Hepatocyte (in vitro differentiated cells): Measurements from ENCODE around the gene ARHGAP12. TPM values are rescaled to one million over a fixed set of nuclear protein-coding genes. Genes with fewer than 3 reads are reported as not detected.

Experiments
- DNase-seq: peaks from one replicate; pipeline ENCODE4 v3.0.0-alpha.2; 2016; ENCODE audit warnings: low spot score
- H2AFZ ChIP-seq: fragments of 200-600 bp; sonication (generic); 2 replicates; pipeline ENCODE4 v1.6.0; 2016; ENCODE audit warnings: antibody characterized with exemption, mild to moderate bottlenecking
- H3K27ac ChIP-seq: fragments of 200-600 bp; sonication (generic); 2 replicates; pipeline ENCODE4 v1.5.1; 2016; ENCODE audit warnings: mild to moderate bottlenecking
- H3K27me3 ChIP-seq: fragments of 200-600 bp; sonication (generic); 2 replicates; pipeline ENCODE4 v1.6.1; 2016
- H3K36me3 ChIP-seq: fragments of 200-600 bp; sonication (generic); replicated peaks from 2 replicates; pipeline ENCODE4 v1.5.1; 2016; ENCODE audit warnings: low read depth; ENCODE audit not compliant: insufficient read depth
- H3K4me1 ChIP-seq: fragments of 200-600 bp; sonication (generic); 2 replicates; pipeline ENCODE4 v1.5.1; 2016; ENCODE audit warnings: mild to moderate bottlenecking, moderate library complexity; ENCODE audit not compliant: insufficient read depth
- H3K4me2 ChIP-seq: fragments of 200-600 bp; sonication (generic); 2 replicates; pipeline ENCODE4 v1.6.0; 2016
- H3K4me3 ChIP-seq: fragments of 200-600 bp; sonication (generic); 2 replicates; pipeline ENCODE4 v1.5.1; 2016; ENCODE audit warnings: mild to moderate bottlenecking
- H3K79me2 ChIP-seq: fragments of 200-600 bp; sonication (generic); 2 replicates; pipeline ENCODE4 v1.6.0; 2017; ENCODE audit warnings: mild to moderate bottlenecking
- H3K9me2 ChIP-seq: fragments of 200-600 bp; sonication (generic); replicated peaks from 2 replicates; pipeline ENCODE4 v1.6.0; 2017; ENCODE audit warnings: mild to moderate bottlenecking; ENCODE audit not compliant: insufficient read depth
- H3K9me3 ChIP-seq: fragments of 200-600 bp; sonication (generic); 2 replicates; pipeline ENCODE4 v1.5.1; 2016; ENCODE audit warnings: low read depth, mild to moderate bottlenecking
- H4K20me1 ChIP-seq: fragments of 200-600 bp; sonication (generic); 2 replicates; pipeline ENCODE4 v1.6.0; 2016; ENCODE audit warnings: mild to moderate bottlenecking; ENCODE audit not compliant: insufficient read depth, poor library complexity, severe bottlenecking
- EZH2 ChIP-seq: fragments of 200-600 bp; sonication (generic); IDR thresholded peaks from 2 replicates; pipeline ENCODE4 v1.6.1; 2016; ENCODE audit warnings: antibody characterized with exemption, mild to moderate bottlenecking, borderline replicate concordance
- EZH2phosphoT487 ChIP-seq: fragments of 200-600 bp; sonication (generic); IDR thresholded peaks from one replicate; pipeline ENCODE4 v1.6.1; 2018; ENCODE audit warnings: antibody characterized with exemption, mild to moderate bottlenecking, low read depth, moderate library complexity; ENCODE audit not compliant: unreplicated experiment, severe bottlenecking
- WGBS: methylation state at CpG from one replicate; pipeline ENCODE4 v1.1.6; 2016; ENCODE audit warnings: low lambda C conversion rate; ENCODE audit errors: missing lambda C conversion rate; 5-methylcytosine and 5-hydroxymethylcytosine counted together
- polyA plus RNA-seq: library from polyadenylated mRNA; unstranded; fragments of >200 nt; fragmentation: Nextera tagmentation; extraction: Ambion mirVana; gene quantifications from 2 replicates; pipeline ENCODE4 v1.2.1, GENCODE V29; 2016
- total RNA-seq: library from RNA; depleted of rRNA; stranded (reverse); fragments of >200 nt; gene quantifications from 2 replicates; pipeline ENCODE4 v1.2.3, GENCODE V29; 2014
- TF ChIP-seq, protein P1 (sequence below): fragments of 200-600 bp; sonication (generic); IDR thresholded peaks from 2 replicates; pipeline ENCODE4 v1.5.1; 2016; ENCODE audit warnings: antibody characterized with exemption, mild to moderate bottlenecking; ENCODE audit not compliant: poor library complexity

The ARHGAP12 gene
- total and polyA plus RNA-seq, 2 experiments from 2014 or later, result 16.4 to 55.6 TPM

DNA sequence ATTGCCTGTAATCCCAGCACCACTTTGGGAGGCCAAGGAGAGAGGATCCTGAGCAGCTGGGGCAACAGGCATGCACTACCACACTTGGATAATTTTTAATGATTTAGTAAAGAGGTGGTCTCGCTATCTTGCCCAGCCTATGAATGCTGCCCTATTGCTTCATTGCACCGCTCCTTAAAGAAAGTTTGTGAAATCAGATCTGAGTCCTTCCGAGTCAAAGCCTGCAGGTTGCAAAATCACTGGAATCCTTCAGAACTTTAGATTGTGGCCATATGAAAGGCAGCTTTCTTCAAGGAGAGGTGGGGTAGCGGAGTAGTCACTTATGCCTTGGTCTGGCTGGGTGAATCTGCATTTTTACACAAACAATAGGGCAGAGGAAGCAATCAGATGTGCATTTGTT is 166.3 kb downstream of the ARHGAP12 start:
- H3K79me2 ChIP-seq, result no peaks in the 10 kb centered on the region
- WGBS, result 91% methylated on average over 4 of the region's 4 CpGs
- H3K4me1 ChIP-seq, result peaks cover 11% of the 10 kb centered on the region
- H3K4me2 ChIP-seq, result no peak overlapping the region
- H3K9me2 ChIP-seq, result no peaks in the 10 kb centered on the region
- H3K9me3 ChIP-seq, result no peaks in the 10 kb centered on the region
- no peaks in the 10 kb centered on the region for H3K27me3 ChIP-seq
- H3K27ac ChIP-seq, result no peak overlapping the region
- no peak for DNase-seq
- no peak overlapping the region for H3K4me3 ChIP-seq
- no peak overlapping the region for H2AFZ ChIP-seq
- H4K20me1 ChIP-seq, result no peaks in the 10 kb centered on the region
- no peaks in the 10 kb centered on the region for H3K36me3 ChIP-seq
- TF ChIP-seq EZH2 (no peak), EZH2phosphoT487 (no peak)
- TF ChIP-seq, protein P1, sequence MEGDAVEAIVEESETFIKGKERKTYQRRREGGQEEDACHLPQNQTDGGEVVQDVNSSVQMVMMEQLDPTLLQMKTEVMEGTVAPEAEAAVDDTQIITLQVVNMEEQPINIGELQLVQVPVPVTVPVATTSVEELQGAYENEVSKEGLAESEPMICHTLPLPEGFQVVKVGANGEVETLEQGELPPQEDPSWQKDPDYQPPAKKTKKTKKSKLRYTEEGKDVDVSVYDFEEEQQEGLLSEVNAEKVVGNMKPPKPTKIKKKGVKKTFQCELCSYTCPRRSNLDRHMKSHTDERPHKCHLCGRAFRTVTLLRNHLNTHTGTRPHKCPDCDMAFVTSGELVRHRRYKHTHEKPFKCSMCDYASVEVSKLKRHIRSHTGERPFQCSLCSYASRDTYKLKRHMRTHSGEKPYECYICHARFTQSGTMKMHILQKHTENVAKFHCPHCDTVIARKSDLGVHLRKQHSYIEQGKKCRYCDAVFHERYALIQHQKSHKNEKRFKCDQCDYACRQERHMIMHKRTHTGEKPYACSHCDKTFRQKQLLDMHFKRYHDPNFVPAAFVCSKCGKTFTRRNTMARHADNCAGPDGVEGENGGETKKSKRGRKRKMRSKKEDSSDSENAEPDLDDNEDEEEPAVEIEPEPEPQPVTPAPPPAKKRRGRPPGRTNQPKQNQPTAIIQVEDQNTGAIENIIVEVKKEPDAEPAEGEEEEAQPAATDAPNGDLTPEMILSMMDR, result no peak

DNA sequence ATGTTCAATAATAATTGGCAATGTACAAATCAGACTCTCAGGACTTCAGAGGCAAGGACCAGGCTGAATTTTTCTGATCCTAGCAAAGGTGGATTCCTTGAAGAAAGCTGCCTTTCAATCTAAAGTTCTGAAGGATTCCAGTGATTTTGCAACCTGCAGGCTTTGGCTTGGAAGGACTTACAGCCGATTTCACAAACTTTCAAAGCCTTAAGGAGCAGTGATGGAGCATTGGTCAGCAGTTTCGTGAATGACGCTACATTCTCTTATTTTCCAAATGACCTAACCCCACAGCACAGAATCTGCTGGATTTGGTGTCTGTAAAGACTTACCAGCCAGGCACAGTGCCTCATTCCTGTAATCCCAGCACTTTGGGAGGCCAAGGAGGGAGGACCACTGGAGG is 167.5 kb downstream of the ARHGAP12 start:
- H3K27me3 ChIP-seq, result no peaks in the 10 kb centered on the region
- no peaks in the 10 kb centered on the region for H3K79me2 ChIP-seq
- no peak overlapping the region for H3K4me3 ChIP-seq
- no peak for TF ChIP-seq EZH2phosphoT487
- no peak for TF ChIP-seq EZH2
- TF ChIP-seq, protein P1, result no peak
- peaks cover 11% of the 10 kb centered on the region for H3K4me1 ChIP-seq
- peak overlapping the region; percentile 88 for H3K27ac ChIP-seq
- no peaks in the 10 kb centered on the region for H3K9me3 ChIP-seq
- no peaks in the 10 kb centered on the region for H3K36me3 ChIP-seq
- WGBS, result 67% methylated on average over 3 of the region's 3 CpGs
- peak; percentile 39 for DNase-seq
- H4K20me1 ChIP-seq, result no peaks in the 10 kb centered on the region
- H3K4me2 ChIP-seq, result peak overlapping the region; percentile 71
- no peak overlapping the region for H2AFZ ChIP-seq
- H3K9me2 ChIP-seq, result no peaks in the 10 kb centered on the region

DNA sequence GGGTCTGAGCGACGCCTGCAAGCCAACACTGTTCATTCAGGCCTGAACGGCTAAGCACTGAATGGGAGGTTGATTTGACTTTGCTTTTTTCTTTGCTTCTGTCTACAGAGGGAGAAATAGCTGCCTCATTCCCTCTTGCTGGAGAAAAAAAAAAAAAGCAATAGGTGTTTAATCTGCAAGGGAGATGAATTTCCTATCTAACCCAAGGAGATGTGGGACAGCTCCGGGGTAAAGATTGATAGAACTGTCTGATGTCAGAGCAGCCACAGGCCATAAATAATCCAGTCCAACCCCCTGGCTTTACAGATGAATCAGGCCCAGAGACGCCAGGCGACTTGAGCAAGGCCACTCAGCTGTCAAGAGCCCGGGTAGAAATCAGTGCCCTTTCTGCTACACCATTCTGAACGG is 168.0 kb downstream of the ARHGAP12 start:
- H3K9me2 ChIP-seq, result no peaks in the 10 kb centered on the region
- WGBS, result 44% methylated on average over 8 of the region's 8 CpGs
- no peaks in the 10 kb centered on the region for H4K20me1 ChIP-seq
- no peaks in the 10 kb centered on the region for H3K27me3 ChIP-seq
- TF ChIP-seq EZH2phosphoT487 (no peak), EZH2 (no peak)
- TF ChIP-seq, protein P1, result no peak
- peak overlapping the region; percentile 71 for H3K4me2 ChIP-seq
- peaks cover 11% of the 10 kb centered on the region for H3K4me1 ChIP-seq
- H3K27ac ChIP-seq, result peak overlapping the region; percentile 88
- H3K36me3 ChIP-seq, result no peaks in the 10 kb centered on the region
- peak overlapping the region; percentile 3 for H3K4me3 ChIP-seq
- H3K9me3 ChIP-seq, result no peaks in the 10 kb centered on the region
- peak overlapping the region; percentile 43 for H2AFZ ChIP-seq
- no peaks in the 10 kb centered on the region for H3K79me2 ChIP-seq
- DNase-seq, result peak; percentile 43
